GM21723 (cell line): ENCODE data around the gene NEURL1.
"Not testable (repeated sequence)": the region's sequence is repeated elsewhere in the genome, so short reads cannot be mapped to it uniquely, and the experiment has no call there.

ENCODE experiments used
- ATAC-seq: cut with Tn5 transposase; IDR thresholded peaks from one replicate; pipeline ENCODE4 v1.9.1; 2021; ENCODE audit warnings: mild to moderate bottlenecking, moderate library complexity; ENCODE audit not compliant: unreplicated experiment

Gene NEURL1

DNA sequence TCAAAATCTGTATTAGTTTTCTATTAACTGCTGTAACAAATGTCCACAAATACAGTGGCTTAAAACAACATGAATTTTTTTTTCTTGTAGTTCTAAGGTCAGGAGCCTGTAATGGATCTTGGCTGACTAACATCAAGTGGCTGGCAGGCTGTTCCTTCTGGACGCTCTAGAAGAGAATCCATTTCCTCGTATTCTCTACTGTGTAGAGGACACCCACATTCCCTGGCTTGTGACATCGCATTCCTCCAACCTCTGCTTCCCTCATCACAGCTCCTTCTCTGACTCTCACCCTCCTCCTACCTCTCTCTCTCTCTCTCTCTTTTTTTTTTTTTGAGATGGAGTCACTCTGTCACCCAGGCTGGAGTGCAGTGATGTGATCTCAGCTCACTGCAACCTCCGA, 30.0 kb upstream of the NEURL1 start:
- ATAC-seq = no peak

GRCh38 chr10:103465411-103466179, 27.9 kb upstream of the NEURL1 start:
- ATAC-seq = no peak

GRCh38 chr10:103466734-103467133, 26.8 kb upstream of the NEURL1 start:
- no peak for ATAC-seq

DNA sequence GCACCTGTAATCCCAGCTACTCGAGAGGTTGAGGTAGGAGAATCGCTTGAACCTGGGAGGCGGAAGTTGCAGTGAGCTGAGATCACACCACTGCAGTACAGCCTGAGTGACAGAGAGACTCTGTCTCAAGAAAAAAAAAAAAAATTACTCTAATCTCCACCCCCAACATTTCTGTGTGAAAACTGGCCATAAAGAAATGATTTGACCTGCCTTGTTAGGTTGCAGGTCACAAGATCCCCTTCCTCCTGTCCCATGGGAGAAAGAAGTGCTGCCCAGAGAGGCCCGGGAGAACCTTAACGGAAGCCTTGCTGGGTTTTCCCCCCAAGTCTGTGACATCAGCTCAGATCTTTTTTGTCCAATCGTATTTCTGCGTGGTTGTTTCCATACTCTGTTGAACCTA, 26.1 kb upstream of the NEURL1 start:
- peak; percentile 37 for ATAC-seq

DNA sequence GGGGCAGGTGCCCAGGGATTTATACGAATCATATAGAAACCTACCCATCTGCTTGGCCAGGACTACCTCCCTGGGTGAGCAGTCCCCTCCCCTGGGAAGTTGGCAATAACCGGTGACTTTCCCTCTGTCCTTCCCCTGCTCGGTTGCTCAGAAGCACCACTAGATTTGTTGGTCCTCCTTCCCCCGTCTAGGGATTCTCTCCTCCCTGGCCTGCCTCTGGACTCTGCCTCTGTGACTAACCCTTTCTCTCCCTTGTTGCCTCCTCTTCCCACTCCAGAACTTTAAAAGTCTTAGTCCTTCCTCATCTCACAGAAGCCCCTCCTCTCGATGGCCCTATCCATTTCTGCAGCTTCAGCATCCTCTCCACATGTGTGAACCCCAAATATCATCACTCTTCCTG, 24.3 kb upstream of the NEURL1 start:
- no peak for ATAC-seq

DNA sequence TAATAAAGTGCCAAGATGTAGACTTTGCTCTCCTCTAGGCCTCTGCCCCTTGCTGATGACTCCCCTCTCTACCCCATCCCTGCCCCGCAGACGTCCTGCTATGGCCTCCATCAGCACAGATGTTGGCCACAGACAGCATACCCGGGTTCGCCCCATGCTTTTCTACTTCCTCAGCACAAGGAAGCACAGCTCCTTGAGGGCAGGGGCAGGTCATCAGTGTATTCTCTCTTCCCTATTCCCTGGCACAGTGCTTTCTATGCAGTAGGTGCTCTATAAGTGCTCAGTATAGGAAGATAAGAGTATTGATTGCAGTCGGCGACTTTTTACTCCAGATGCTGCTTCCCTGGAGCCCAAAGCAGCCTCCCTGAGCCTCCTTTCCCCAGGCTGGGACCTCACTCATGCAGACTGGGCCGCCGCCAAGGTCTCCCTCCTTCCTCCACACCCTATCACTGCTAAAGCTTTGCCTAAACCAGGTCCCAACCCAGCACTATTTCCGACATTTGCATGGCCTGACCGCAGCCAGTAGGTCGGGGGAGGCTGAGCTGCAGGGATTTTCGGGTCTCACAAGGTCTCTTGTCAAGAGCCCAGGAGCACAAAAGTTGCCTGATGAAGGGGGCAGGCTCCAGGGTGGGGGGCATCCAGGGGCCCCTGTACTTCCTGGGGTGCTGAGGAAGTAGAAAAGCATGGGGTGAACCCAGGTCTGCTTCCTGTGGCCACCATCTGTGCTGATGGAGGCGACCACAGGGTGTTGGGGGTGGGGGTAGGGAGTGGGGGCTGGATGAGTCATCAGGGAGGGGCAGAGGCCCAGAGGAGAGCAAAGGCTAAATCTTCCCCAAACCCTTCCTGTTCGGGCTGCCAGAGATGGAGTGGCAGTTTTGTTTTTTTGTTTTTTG, 22.5 kb upstream of the NEURL1 start:
- peak; percentile 68 for ATAC-seq

DNA sequence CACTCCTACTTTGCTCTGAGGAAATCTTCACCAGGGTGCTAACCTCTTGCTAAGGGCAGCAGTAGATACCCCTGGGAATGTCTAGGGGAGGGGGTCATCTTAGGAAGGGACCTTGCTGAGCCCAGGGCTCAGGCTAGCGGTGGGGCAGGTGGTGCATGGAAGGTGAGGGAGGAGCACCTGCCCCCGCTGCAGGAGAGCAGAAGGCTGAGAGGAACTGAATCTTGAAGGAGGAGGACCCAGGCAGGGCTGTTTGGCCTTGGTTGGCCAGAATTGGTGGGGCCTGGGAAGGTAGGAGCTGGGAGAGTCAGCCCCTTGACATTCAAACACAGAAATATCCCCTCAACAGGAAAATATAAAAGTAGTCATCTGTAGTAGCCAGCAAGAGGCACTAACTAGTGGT, 21.5 kb upstream of the NEURL1 start:
- ATAC-seq = peak; percentile 28

DNA sequence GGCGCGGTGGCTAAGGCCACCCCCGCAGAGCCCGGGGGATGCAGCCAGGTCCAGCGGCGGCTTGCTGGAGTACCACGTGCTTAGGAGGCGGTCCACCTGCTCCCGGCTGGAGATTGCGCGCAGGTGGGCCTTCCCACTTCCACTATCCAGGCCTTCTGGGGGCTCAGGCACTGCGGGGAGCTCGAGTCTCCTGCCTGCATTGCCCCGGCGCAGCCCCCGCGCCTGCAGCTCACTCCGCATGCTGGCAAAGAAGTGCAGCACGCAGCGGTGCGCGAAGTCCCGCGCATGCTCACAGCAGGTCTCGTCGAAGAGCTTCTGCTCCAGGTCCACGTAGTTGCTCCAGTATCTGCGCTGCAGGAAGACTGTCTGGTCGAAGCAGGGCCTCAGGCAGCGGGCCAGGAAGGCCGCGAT, 20.2 kb upstream of the NEURL1 start:
- no peak for ATAC-seq

DNA sequence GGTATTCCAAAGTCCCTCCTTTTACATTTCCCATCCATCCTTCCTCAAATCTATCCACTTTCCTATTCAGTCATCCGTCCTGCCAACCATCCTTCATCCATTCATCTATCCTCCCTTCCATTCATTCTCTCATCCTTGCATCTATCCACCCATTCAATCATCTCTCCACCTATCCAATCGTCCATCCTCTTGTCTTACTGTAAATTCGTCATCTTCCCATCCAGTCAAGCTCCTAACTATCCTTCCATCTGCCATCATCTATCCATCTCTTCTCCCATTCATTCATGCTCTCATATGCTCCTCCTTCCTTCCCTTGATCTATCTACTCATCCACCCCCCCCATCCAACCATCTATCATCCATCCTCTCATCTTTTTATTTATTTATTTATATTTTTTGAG, 19.4 kb upstream of the NEURL1 start:
- ATAC-seq = no peak

- no peak for ATAC-seq
Observed at GRCh38 chr10:103475437-103475836, 18.1 kb upstream of the NEURL1 start.

DNA sequence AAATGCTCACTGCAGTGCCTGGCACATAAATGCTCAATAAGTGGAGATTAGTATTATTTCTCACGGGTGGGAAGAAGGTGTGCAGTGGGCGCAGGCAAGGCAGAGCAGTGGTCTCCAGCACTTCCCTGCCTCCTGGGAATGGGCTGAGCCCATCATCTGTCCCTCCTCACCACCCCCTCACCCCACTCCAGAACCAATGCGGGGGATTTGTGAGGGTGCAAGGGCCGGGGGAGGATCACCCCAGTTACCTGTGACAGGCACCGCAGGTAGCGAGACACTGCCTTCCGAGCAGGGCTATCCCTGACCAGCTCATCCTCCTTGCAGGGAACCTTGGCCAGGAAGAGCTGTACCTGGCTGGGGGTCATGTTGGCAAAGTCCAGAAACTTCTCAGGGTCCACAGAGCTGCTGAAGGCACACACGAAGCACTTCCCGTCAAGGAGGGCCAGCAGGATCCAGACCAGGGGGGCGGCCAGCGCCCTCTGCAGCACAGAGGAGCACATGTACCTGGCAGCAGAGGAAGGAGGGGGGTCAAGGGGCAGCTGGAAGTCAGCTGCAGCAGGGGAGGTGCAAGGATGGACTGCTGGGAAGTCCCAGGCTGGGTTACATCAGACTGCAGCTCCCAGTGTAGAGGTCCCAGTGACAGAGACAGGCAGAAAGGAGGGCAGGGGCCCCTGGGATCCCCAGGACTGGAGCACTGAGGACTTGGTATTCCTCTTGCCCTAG, 17.3 kb upstream of the NEURL1 start:
- ATAC-seq = peak; percentile 43

DNA sequence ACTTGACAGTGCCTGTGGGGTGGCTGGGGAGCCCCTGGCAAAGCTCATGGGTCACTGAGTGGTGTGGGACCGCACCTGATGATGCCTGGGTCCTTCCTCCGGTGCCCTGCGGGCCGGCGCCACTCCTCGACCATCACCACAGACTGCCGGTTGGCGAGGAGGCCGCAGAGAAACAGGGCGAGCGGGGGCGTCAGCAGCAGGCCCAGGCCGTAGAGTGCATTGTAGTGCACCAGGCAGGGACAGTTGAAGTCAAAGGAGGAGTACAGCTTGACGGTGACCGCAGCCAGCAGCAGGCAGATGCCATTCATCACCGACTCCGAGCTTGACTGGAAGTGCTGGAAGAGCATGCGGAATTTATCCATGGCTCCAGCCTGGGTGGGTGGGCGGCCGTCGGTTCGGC, 14.8 kb upstream of the NEURL1 start:
- no peak for ATAC-seq

DNA sequence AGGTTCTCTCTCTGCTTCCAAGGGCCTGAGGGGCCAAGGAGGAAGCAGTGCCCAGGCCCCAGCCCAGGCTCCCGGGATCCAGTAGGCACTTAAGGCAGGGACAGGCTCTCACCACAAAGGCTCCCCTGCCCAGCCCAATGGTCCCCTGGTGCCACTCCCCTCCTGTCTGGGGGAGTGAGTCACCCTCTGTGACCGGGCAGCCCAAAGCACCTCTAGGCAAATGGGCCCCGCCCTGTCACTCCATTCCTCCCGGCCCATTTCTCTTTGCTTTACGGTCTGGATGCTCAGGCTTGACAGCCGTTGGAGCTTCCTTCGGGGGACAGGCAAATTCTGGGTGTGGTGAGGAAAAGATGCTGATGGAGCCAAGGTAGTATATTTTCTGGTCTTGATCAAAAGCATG, 14.4 kb upstream of the NEURL1 start, which contains the start of gene CALHM3:
TSS of gene CALHM3 (minus strand) at position 106 of the 400 bp plus-strand sequence. CDS start 208 bp downstream, outside the sequence.
- no peak for ATAC-seq

DNA sequence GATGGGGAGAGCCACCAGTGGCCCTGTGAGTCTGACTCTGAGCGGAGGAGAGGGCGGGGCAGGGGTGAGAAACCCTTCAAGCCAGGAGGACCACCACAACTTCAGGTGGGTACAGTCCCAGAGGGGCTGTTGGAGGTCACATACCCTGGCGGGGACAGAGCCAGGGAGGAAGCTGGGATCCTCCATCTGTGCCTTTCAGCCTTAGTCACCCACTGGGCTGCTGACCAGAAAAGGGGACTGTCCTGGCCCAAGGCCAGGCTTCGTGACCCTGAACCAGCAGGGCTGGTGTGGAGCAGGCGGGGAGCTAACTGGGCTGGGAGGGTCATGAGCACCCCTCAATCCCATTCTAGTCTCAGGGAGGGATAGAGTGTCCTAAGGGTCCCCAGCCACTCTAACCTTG, 13.0 kb upstream of the NEURL1 start:
- no peak for ATAC-seq

DNA sequence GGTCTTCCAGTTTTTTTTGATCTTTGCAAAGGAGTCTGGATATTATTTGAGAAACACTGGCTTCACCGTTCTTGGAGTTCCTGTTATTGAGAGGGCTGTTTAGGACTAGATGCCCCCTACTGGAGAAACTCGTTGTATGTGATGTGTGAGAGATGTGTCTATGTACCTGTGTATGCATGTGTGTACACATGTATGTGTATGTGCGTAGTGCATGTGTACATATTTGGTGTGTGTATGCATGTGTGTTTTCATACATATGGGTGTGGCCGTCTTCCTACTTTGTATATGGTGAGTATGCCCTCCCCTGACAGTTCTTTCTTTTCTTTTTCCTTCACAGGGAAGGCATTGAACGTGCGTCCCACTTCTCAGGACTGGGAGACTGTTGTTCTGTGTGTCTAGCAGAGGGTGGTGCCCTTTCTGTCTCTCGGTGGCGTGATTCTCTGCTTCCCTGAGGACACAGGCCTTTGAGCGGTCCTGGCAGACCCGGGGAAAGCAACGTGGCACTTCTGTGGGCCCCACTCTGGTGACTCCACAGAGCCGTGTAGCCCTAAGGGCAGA, 11.5 kb upstream of the NEURL1 start:
- no peak for ATAC-seq

GRCh38 chr10:103486635-103487409, 6.7 kb upstream of the NEURL1 start:
- not testable (repeated sequence) for ATAC-seq

GRCh38 chr10:103487410-103487708, 6.1 kb upstream of the NEURL1 start:
- no peak for ATAC-seq

- ATAC-seq = peak; percentile 23
Observed at GRCh38 chr10:103490986-103491314, 2.6 kb upstream of the NEURL1 start.

DNA sequence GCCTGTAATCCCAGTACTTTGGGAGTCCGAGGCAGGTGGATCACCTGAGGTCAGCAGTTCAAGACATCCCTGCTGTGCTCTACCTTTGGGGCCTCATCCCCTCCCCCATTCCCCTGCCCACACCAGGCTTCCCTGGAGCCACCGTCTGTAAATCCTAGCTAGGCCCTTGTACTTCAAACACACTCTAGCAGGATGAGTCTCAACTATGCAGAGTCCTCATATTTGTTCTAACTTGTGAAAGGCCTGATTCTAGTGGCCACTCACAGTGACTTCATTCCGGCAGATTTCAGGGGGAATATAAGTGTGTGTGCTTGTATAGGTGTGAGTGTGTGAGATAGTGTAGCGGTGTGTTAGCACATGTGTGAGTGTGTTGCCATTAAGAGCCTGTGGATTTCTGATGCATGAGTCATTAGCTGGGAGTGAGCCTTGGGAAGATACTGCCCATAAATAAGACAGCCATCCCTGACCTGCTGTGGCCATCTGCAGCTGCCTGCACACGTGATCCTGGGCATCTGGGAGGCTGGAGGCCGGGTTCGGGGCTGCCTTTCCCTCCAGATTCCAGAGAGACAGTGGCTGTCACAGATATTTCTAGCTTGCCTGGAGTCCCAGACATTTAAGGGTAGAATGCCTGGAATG, 1.7 kb upstream of the NEURL1 start:
- ATAC-seq = no peak

GRCh38 chr10:103492655-103493261, 747 bp upstream of the NEURL1 start:
- ATAC-seq = no peak
